Hepatocyte (in vitro differentiated cells): ENCODE results near the gene PTPRN2.

ENCODE experiments used
- EZH2phosphoT487 ChIP-seq: fragments of 200-600 bp; sonication (generic); IDR thresholded peaks from one replicate; pipeline ENCODE4 v1.6.1; 2018; ENCODE audit warnings: antibody characterized with exemption, mild to moderate bottlenecking, low read depth, moderate library complexity; ENCODE audit not compliant: unreplicated experiment, severe bottlenecking
- TF ChIP-seq, protein P1 (sequence below): fragments of 200-600 bp; sonication (generic); IDR thresholded peaks from 2 replicates; pipeline ENCODE4 v1.5.1; 2016; ENCODE audit warnings: antibody characterized with exemption, mild to moderate bottlenecking; ENCODE audit not compliant: poor library complexity

DNA sequence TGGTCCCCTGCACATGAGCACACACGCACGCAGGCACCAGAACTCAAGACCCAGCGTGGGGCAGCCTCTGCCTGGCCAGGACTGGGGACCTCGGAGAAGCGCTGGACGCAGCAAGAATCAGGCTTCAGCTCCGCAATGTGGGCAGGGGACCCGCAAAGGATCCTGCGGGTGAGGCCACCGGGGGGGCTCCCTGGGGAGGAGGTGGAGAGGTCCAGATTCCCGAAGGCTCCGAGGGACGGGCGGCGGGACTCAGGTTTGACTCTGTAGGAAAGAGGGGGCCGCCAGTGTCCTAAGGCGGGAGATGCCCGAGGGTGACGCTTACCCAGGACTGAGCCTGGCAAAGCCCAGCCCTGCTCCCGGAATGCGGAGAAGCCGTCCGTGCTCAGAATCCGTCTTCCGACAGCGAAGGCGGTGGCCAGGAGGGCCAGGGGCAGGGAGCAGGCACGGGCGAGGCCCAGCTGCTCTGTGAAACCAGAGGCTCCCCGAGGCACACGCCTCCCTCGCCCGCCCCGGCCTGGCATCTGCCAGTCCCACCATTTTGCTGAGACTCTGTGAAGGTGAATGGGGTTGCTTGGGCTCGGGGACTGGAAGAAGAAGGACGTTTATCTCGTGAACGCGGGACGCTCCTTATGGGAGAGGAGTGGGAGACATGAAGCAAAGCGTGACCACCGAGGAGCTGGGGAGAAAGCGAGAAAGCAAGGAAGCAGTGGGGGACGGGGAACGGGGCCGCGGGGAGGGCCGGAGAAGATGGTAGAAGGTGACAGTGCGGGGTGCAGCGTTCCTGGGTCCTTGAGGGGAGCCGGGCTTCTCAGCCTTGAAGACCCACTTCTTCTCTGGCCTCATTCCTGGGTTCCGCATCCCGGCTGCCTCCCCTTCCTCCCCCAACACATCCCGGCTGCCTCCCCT lies 489.2 kb downstream of the PTPRN2 start:
- TF ChIP-seq, protein P1, sequence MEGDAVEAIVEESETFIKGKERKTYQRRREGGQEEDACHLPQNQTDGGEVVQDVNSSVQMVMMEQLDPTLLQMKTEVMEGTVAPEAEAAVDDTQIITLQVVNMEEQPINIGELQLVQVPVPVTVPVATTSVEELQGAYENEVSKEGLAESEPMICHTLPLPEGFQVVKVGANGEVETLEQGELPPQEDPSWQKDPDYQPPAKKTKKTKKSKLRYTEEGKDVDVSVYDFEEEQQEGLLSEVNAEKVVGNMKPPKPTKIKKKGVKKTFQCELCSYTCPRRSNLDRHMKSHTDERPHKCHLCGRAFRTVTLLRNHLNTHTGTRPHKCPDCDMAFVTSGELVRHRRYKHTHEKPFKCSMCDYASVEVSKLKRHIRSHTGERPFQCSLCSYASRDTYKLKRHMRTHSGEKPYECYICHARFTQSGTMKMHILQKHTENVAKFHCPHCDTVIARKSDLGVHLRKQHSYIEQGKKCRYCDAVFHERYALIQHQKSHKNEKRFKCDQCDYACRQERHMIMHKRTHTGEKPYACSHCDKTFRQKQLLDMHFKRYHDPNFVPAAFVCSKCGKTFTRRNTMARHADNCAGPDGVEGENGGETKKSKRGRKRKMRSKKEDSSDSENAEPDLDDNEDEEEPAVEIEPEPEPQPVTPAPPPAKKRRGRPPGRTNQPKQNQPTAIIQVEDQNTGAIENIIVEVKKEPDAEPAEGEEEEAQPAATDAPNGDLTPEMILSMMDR: no peak
- no peak for TF ChIP-seq EZH2phosphoT487
